ENCODE data around the gene VTI1A.

DNA sequence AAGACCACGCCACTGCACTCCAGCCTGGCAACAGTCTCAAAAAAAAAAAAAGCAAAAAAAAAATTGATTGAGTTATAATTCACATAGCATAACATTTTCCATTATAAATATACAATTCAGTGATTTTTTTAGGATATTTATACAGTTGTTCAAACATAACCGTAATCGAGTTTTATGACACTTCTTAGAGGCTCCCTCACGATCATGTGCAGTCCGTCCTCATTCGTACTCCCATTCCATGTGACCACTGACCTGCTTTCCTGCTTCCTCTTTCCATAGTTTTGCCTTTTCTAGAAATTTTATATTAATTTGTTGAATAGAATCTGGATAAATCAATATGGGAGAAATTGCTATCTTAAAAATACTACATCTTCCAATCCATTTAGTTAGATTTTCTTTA lies 45.7 kb downstream of the VTI1A start:
- TF ChIP-seq CTCF (conservative IDR thresholded peaks at IDR 0.05; ENCODE audit: low read depth, low read length) (no peak), USF2 (IDR thresholded peaks at IDR 0.05; ENCODE audit: low read depth, low read length) (no peak), CHD1 (IDR thresholded peaks at IDR 0.05; ENCODE audit: low read depth, low read length) (no peak), RAD21 (IDR thresholded peaks at IDR 0.05; ENCODE audit: low read length) (no peak), MAFK (IDR thresholded peaks at IDR 0.05; ENCODE audit: low read depth, low read length) (no peak)

Measured in IMR-90 (cell line).